Pancreas (tissue), 10 donors: Measurements from ENCODE around the gene SELENOS. TPM values are rescaled to one million over a fixed set of nuclear protein-coding genes. Genes with fewer than 3 reads are reported as not detected.
"Not testable (repeated sequence)": the region's sequence is repeated elsewhere in the genome, so short reads cannot be mapped to it uniquely, and the experiment has no call there.

Source experiments
- ATAC-seq, 4 donors: fragments of 200-7000 bp; cut with Tn5 transposase; one replicate each; pipeline versions ENCODE4 v1.8.0 to v1.9.1; 2020; ENCODE audit warnings: mild to moderate bottlenecking in 4 of 4, moderate library complexity in 4 of 4
- DNase-seq, 6 donors: peaks; one replicate each; pipeline ENCODE4 v3.0.0-alpha.2; 2020
- FAIRE-seq: peaks from 2 replicates; lab custom pipeline; 2012; peaks lifted over from hg19 to GRCh38; lab: Jason Lieb, UNC
- H3K27ac ChIP-seq, 4 donors: fragments of 200-600 bp; sonication (generic); 1 replicate in 3 of 4; 2 replicates in 1 of 4; pipeline versions ENCODE4 v1.5.0 to v1.8.0; 2020
- H3K27me3 ChIP-seq, 4 donors: fragments of 200-600 bp; one replicate each; pipeline ENCODE4 v1.8.0; 2021
- H3K36me3 ChIP-seq, 3 donors: fragments of 200-600 bp; sonication (generic) in 1 of 3; one replicate each; pipeline versions ENCODE4 v1.5.0 to v1.8.0; 2020 to 2021
- H3K4me1 ChIP-seq, 3 donors: fragments of 200-600 bp; one replicate each; pipeline ENCODE4 v1.8.0; 2021
- H3K4me3 ChIP-seq, 4 donors: fragments of 200-600 bp; sonication (generic) in 2 of 4; one replicate each; pipeline versions ENCODE4 v1.5.0 to v1.8.0; 2020 to 2021
- H3K9me3 ChIP-seq, 4 donors: fragments of 200-600 bp; one replicate each; pipeline ENCODE4 v1.8.0; 2021
- WGBS, 2 donors: extraction: QIAGEN DNeasy Blood & Tissue Kit; methylation state at CpG; one replicate each; pipeline ENCODE4 v1.1.7; 2013; 5-methylcytosine and 5-hydroxymethylcytosine counted together
- intact Hi-C, 3 donors: fragments of 100-400 bp; cut with DNase I; formaldehyde crosslinking; loops; one replicate each; pipeline versions ENCODE4 v1.11.1 to v1.14.2; 2022
- polyA plus RNA-seq, 2 donors: library from polyadenylated mRNA; stranded (reverse); fragments of 200-250 nt; gene quantifications; one replicate each; pipeline ENCODE4 v1.2.3, GENCODE V29; 2013
- total RNA-seq, 6 donors: library from RNA; stranded (reverse); fragmentation: NEBNext Ultra II Directional in 4 of 6; extraction: Animal tissue kit (Norgen Biotek cat#: 25700) in 4 of 6; gene quantifications; one replicate each; pipeline versions ENCODE4 v1.2.1 to v1.2.4, GENCODE V29; 2021 to 2023
- TF ChIP-seq, protein P1 (sequence below), 4 donors: fragments of 200-600 bp; sonication (generic) in 3 of 4; IDR thresholded peaks; one replicate each; pipeline versions ENCODE4 v1.5.0 to v1.8.0; 2021; ENCODE audit warnings: antibody characterized with exemption in 4 of 4
- donor health status: healthy with polysubstance abuse.
- donor health status: DM: no; HTN: no; CAD: no; lungs with moderate emphysema.
- donor health status: DM: no; HTN: no; CAD: no.
- donor health status: control.
- donor health status: control.
- donor health status: Bipolar disorder and iron deficiency.
- donor health status: DM: yes; HTN: yes; CAD: no.
- donor health status: DM: no; HTN: no; CAD: no.
- donor health status: DM: no; HTN: no; CAD: no.
- donor health status: DM: yes; HTN: yes; CAD: no.

The SELENOS gene
- total and polyA plus RNA-seq, 8 donors, result 26.6 to 72.7 (median 38.2) TPM

DNA sequence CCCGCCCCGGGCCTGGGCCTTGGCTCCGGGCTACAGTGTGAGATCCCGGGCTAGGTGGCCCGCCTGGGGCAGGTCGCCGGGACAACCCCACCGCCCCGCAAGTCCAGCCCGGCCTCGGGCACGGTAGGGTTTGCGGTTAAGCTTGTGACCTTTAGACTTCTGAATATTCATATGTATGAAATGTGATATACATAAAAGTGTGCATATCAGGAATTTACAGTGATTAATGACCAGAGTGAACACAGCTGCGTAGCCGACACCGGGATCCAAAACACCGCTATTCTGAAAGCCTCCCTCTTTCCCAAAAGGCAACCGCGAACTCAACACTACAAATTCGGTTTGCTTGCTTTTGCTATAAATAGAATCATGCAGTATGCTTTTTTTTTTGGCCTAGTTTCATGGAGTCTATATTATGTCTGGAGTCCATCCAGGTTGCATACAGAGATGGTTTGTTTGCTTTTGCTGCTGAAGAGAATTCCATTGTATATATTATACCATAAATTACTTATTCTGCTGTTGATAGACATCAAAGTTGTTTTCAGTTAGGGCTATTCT is 18.4 kb upstream of the SELENOS start:
- no peaks in the 10 kb centered on the region for H3K36me3 ChIP-seq
- peak overlapping the region; percentile 68 to 96 (median 88) for H3K4me3 ChIP-seq
- no peak for ATAC-seq
- H3K27ac ChIP-seq, result peak overlapping the region; percentile 89 to 95 (median 92)
- no peak for FAIRE-seq
- no peaks in the 10 kb centered on the region for H3K9me3 ChIP-seq
- TF ChIP-seq, protein P1, sequence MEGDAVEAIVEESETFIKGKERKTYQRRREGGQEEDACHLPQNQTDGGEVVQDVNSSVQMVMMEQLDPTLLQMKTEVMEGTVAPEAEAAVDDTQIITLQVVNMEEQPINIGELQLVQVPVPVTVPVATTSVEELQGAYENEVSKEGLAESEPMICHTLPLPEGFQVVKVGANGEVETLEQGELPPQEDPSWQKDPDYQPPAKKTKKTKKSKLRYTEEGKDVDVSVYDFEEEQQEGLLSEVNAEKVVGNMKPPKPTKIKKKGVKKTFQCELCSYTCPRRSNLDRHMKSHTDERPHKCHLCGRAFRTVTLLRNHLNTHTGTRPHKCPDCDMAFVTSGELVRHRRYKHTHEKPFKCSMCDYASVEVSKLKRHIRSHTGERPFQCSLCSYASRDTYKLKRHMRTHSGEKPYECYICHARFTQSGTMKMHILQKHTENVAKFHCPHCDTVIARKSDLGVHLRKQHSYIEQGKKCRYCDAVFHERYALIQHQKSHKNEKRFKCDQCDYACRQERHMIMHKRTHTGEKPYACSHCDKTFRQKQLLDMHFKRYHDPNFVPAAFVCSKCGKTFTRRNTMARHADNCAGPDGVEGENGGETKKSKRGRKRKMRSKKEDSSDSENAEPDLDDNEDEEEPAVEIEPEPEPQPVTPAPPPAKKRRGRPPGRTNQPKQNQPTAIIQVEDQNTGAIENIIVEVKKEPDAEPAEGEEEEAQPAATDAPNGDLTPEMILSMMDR (IDR thresholded peaks at IDR 0.05), result no peak
- DNase-seq, result peak in 2 of 6 donors; percentile 74 to 81
- WGBS, 2 donors, result 1% methylated on average over 20 of the region's 20 CpGs
- intact Hi-C loops, result no loop called here
- no peaks in the 10 kb centered on the region for H3K27me3 ChIP-seq
- H3K4me1 ChIP-seq, result peaks cover 0 to 15% (median 11%) of the 10 kb centered on the region in 3 donors

DNA sequence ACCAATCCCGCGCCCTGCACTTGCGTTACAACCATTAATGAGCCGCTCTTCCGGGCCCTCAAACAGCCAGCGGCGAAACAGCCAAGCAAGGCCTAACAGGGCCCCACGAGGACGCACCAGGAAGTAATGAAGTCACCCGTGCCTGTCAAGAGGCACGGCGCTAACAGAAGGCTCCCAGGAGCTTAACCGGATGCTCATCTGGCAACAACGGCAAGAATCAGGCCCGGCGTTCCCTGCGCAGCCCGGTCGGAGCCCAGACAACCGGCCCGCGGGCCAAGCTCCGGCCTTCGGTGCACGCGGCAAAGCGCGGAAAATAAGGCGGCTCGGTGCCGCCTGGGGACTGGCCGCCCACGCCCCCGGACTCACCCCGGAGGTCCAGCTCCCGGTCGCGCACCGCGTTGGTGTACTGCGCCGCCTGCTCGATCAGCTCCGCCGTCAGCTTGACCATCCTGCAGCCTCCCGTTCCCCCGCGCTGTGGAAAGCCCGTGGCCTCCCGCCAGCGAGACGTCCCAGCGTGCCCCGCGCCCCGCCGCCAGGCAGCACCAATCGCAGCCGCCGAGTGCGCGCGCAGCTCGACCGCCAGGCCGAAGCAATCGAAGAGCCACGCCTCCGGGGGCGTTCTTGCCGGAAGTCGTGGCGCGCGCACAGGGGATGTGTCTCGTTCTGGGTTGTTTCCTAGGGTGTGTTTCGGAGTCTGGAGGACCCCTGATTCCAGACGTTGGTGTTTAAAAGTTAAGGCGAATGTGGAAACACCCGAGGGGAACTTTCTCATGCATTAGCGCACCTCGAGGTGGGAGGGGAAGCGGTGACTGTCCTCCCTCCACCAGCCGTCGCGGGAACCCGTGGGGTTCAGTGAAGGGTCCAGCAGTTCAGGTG is 17.7 kb upstream of the SELENOS start, which contains the start of gene SNRPA1:
Gene SNRPA1 (minus strand): TSS at position 518 of the 876 bp plus-strand sequence. CDS start 70 bp downstream, at position 448.
- DNase-seq (peak; percentile 97 to 100 (median 98)), FAIRE-seq (no peak), ATAC-seq (peak; percentile 92 to 97 (median 94))
- TF ChIP-seq, protein P1 (IDR thresholded peaks at IDR 0.05), result no peak
- 0 to 1% methylated on average over 68 to 87 of the region's 87 CpGs for WGBS, 2 donors
- intact Hi-C loops, result no loop called here
- Histone ChIP-seq H3K27me3 (no peaks in the 10 kb centered on the region), H3K4me3 (peak within 1 kb of the TSS; percentile 68 to 96 (median 88)), H3K27ac (peak within 1 kb of the TSS; percentile 89 to 95 (median 92)), H3K36me3 (no peaks in the 10 kb centered on the region), H3K9me3 (no peaks in the 10 kb centered on the region), H3K4me1 (peaks cover 0 to 15% (median 11%) of the 10 kb centered on the region in 3 donors)

DNA sequence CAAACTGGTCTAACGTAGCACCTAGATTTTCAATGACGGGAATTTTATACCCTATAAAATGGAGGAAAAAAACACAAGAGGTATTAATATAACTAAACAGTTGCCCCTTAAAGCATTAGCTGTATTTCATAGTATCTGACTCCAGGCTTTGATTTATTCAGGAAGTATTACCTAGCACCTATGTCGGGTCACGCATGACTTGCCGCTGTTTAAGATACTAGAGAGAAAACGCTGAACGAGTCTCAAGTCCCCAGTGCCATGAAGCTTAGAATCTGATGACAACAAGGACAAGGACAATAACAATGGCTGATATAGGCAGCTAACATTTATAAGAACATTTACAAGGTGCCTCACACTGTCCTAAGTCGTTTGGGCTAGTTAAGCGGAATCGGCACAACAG is 15.8 kb upstream of the SELENOS start:
- ATAC-seq (no peak), DNase-seq (no peak), FAIRE-seq (no peak)
- H3K4me3 ChIP-seq, result peak overlapping the region in 3 of 4 donors; percentile 68 to 96 (median 93)
- H3K36me3 ChIP-seq, result no peaks in the 10 kb centered on the region
- no peaks in the 10 kb centered on the region for H3K27me3 ChIP-seq
- no peaks in the 10 kb centered on the region for H3K9me3 ChIP-seq
- TF ChIP-seq, protein P1 (IDR thresholded peaks at IDR 0.05), result no peak
- intact Hi-C loops, result no loop called here
- peaks cover 0 to 15% (median 11%) of the 10 kb centered on the region in 3 donors for H3K4me1 ChIP-seq
- H3K27ac ChIP-seq, result no peak overlapping the region
- 32 to 40% methylated on average over 10 of the region's 10 CpGs for WGBS, 2 donors

DNA sequence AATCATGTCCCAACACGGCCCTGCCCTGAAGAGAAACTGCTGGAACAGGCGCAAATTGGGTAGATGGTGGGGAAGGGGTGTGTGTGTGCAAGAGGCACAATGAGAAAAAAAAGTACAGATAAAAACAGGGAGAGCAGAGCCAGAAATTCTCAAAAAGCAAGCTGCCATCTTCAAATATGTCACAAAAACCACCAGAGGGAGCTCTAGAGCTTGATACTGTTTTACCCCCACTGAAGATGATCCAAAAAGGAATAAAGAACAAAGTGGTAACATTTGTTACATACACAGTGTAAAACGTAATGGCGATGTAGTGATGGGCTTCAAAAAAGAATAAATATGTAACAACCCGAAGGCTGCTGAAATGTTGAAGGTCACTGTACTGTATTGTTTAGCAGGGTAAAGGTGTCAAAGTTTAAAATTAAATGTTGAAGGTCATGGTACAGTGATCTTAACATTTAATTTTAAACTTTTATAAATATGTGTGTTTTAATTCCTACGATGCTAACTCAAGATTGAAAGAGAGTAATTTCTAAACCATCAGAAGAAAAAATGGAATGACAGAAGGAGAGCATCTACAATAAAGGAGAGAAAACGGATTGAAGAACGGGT is 11.7 kb upstream of the SELENOS start:
- TF ChIP-seq, protein P1 (IDR thresholded peaks at IDR 0.05), result peak in 3 of 4 donors; percentile 32 to 58 (median 49)
- peaks cover 0 to 15% (median 11%) of the 10 kb centered on the region in 3 donors for H3K4me1 ChIP-seq
- no peaks in the 10 kb centered on the region for H3K27me3 ChIP-seq
- WGBS, 2 donors, result 48 to 56% methylated on average over 8 of the region's 8 CpGs
- no peak overlapping the region for H3K4me3 ChIP-seq
- ATAC-seq, result peak; percentile 26 to 75 (median 60)
- peaks cover 0 to 26% (median 17%) of the 10 kb centered on the region in 3 donors for H3K36me3 ChIP-seq
- no peaks in the 10 kb centered on the region for H3K9me3 ChIP-seq
- FAIRE-seq, result no peak
- no peak for DNase-seq
- intact Hi-C loops, result no loop called here
- no peak overlapping the region for H3K27ac ChIP-seq

DNA sequence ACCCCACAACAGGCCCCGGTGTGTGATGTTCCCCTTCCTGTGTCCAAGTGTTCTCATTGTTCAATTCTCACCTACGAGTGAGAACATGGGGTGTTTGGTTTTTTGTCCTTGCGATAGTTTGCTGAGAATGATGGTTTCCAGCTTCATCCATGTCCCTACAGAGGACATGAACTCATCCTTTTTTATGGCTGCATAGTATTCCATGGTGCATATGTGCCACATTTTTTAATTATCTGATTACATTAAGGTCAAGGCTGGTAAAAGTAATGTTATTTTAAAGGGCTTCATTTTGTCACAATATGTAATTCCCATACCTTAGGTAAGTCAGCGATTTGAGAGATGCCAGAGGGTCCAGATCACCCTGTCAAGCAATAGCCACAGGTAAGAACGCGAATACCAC is 10.1 kb upstream of the SELENOS start:
- H3K4me1 ChIP-seq, ATAC-seq, H3K27me3 ChIP-seq, H3K4me3 ChIP-seq, H3K9me3 ChIP-seq, H3K27ac ChIP-seq, intact Hi-C loops, DNase-seq, FAIRE-seq: not testable (repeated sequence)
- H3K36me3 ChIP-seq, result peaks cover 0 to 41% (median 24%) of the 10 kb centered on the region in 3 donors
- 98% methylated on average over 6 of the region's 6 CpGs for WGBS, 2 donors
